Pancreas (tissue), 10 donors: ENCODE data around the gene ZBTB7C. TPM values are rescaled to one million over a fixed set of nuclear protein-coding genes. Genes with fewer than 3 reads are reported as not detected.

Experiments used
- ATAC-seq, 4 donors: fragments of 200-7000 bp; cut with Tn5 transposase; one replicate each; pipeline versions ENCODE4 v1.8.0 to v1.9.1; 2020; ENCODE audit warnings: mild to moderate bottlenecking in 4 of 4, moderate library complexity in 4 of 4
- DNase-seq, 6 donors: peaks; one replicate each; pipeline ENCODE4 v3.0.0-alpha.2; 2020
- FAIRE-seq: peaks from 2 replicates; lab custom pipeline; 2012; peaks lifted over from hg19 to GRCh38; lab: Jason Lieb, UNC
- H3K27ac ChIP-seq, 4 donors: fragments of 200-600 bp; sonication (generic); 1 replicate in 3 of 4; 2 replicates in 1 of 4; pipeline versions ENCODE4 v1.5.0 to v1.8.0; 2020
- H3K27me3 ChIP-seq, 4 donors: fragments of 200-600 bp; one replicate each; pipeline ENCODE4 v1.8.0; 2021
- H3K36me3 ChIP-seq, 3 donors: fragments of 200-600 bp; sonication (generic) in 1 of 3; one replicate each; pipeline versions ENCODE4 v1.5.0 to v1.8.0; 2020 to 2021
- H3K4me1 ChIP-seq, 3 donors: fragments of 200-600 bp; one replicate each; pipeline ENCODE4 v1.8.0; 2021
- H3K4me3 ChIP-seq, 4 donors: fragments of 200-600 bp; sonication (generic) in 2 of 4; one replicate each; pipeline versions ENCODE4 v1.5.0 to v1.8.0; 2020 to 2021
- H3K9me3 ChIP-seq, 4 donors: fragments of 200-600 bp; one replicate each; pipeline ENCODE4 v1.8.0; 2021
- WGBS, 2 donors: extraction: QIAGEN DNeasy Blood & Tissue Kit; methylation state at CpG; one replicate each; pipeline ENCODE4 v1.1.7; 2013; 5-methylcytosine and 5-hydroxymethylcytosine counted together
- intact Hi-C, 3 donors: fragments of 100-400 bp; cut with DNase I; formaldehyde crosslinking; loops; one replicate each; pipeline versions ENCODE4 v1.11.1 to v1.14.2; 2022
- polyA plus RNA-seq, 2 donors: library from polyadenylated mRNA; stranded (reverse); fragments of 200-250 nt; gene quantifications; one replicate each; pipeline ENCODE4 v1.2.3, GENCODE V29; 2013
- total RNA-seq, 6 donors: library from RNA; stranded (reverse); fragmentation: NEBNext Ultra II Directional in 4 of 6; extraction: Animal tissue kit (Norgen Biotek cat#: 25700) in 4 of 6; gene quantifications; one replicate each; pipeline versions ENCODE4 v1.2.1 to v1.2.4, GENCODE V29; 2021 to 2023
- TF ChIP-seq, protein P1 (sequence below), 4 donors: fragments of 200-600 bp; sonication (generic) in 3 of 4; IDR thresholded peaks; one replicate each; pipeline versions ENCODE4 v1.5.0 to v1.8.0; 2021; ENCODE audit warnings: antibody characterized with exemption in 4 of 4
- donor health status: healthy with polysubstance abuse.
- donor health status: DM: no; HTN: no; CAD: no; lungs with moderate emphysema.
- donor health status: DM: no; HTN: no; CAD: no.
- donor health status: control.
- donor health status: control.
- donor health status: Bipolar disorder and iron deficiency.
- donor health status: DM: yes; HTN: yes; CAD: no.
- donor health status: DM: no; HTN: no; CAD: no.
- donor health status: DM: no; HTN: no; CAD: no.
- donor health status: DM: yes; HTN: yes; CAD: no.

The ZBTB7C gene
- total and polyA plus RNA-seq, 8 donors: 0.35 to 1.7 (median 0.91) TPM

DNA sequence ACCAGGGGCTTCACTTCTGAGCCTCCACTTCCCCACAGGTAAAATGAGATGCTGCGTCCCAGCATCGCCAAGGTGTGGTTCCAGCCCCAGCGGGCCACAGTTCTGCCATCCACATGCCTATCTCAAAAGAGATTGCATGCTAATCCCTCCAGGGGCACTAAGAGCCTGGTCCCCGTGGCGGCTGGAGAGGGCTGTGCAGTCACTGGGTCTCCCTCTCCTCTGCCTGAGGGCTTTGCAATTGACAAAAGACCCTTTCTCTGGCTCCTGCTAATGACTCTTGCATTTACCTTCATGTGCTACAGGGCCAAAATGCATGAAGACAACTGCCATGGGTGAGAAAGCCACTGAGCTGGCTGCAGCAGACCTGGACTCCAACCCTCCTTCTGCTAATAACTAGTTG lies 18.5 kb downstream of the ZBTB7C start:
- intact Hi-C loops: no loop called here
- no peaks in the 10 kb centered on the region for H3K36me3 ChIP-seq
- WGBS, 2 donors: 75 to 94% methylated on average over 5 of the region's 5 CpGs
- TF ChIP-seq, protein P1, sequence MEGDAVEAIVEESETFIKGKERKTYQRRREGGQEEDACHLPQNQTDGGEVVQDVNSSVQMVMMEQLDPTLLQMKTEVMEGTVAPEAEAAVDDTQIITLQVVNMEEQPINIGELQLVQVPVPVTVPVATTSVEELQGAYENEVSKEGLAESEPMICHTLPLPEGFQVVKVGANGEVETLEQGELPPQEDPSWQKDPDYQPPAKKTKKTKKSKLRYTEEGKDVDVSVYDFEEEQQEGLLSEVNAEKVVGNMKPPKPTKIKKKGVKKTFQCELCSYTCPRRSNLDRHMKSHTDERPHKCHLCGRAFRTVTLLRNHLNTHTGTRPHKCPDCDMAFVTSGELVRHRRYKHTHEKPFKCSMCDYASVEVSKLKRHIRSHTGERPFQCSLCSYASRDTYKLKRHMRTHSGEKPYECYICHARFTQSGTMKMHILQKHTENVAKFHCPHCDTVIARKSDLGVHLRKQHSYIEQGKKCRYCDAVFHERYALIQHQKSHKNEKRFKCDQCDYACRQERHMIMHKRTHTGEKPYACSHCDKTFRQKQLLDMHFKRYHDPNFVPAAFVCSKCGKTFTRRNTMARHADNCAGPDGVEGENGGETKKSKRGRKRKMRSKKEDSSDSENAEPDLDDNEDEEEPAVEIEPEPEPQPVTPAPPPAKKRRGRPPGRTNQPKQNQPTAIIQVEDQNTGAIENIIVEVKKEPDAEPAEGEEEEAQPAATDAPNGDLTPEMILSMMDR (IDR thresholded peaks at IDR 0.05): no peak
- no peak for DNase-seq
- no peak overlapping the region for H3K4me3 ChIP-seq
- H3K9me3 ChIP-seq: no peaks in the 10 kb centered on the region
- FAIRE-seq: no peak
- no peak overlapping the region for H3K27ac ChIP-seq
- no peak for ATAC-seq
- no peaks in the 10 kb centered on the region for H3K4me1 ChIP-seq
- H3K27me3 ChIP-seq: no peaks in the 10 kb centered on the region

DNA sequence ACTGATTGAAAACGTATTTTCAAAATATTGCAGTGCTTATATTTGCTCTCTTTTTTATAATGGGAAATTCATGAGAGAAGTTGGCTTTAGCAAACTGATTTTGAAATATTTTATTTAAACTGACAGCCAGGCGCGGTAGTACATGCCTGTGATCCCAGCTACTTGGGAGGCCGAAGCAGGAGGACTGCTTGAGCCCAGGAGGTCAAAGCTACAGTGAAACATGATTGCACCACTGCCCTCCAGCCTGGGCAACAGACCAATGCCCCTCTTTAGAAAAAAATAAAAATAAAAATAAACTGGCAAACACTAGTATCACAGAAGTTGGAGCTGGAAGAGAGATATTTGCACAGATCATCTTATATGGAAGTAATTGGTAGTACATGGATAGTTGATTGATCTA lies 20.7 kb downstream of the ZBTB7C start:
- Histone ChIP-seq H3K9me3 (no peaks in the 10 kb centered on the region), H3K4me1 (no peaks in the 10 kb centered on the region), H3K27ac (no peak overlapping the region), H3K36me3 (no peaks in the 10 kb centered on the region), H3K4me3 (no peak overlapping the region), H3K27me3 (no peaks in the 10 kb centered on the region)
- FAIRE-seq (no peak), DNase-seq (no peak), ATAC-seq (no peak)
- 73 to 77% methylated on average over 4 of the region's 4 CpGs for WGBS, 2 donors
- intact Hi-C loops: no loop called here
- TF ChIP-seq, protein P1 (IDR thresholded peaks at IDR 0.05): no peak

DNA sequence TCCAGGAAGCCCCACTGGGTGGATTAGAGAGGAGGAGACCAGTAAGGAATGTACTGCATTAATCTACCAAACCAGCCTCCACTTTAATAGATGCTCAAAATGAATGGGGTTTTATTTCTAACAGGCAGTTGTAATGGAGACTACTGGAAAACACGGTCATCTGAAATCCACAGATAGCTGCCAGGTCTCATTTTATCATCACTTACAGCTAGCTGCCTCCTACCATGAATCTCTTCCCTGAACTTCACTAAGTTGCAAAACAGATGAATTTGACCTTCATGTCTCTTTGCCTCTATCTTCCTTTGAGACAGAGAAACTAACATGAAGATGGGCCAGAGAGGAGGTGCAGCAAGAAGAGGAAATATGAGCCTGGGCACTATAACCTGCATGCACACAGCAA lies 21.9 kb downstream of the ZBTB7C start:
- TF ChIP-seq, protein P1 (IDR thresholded peaks at IDR 0.05): no peak
- intact Hi-C loops: no loop called here
- no peak for FAIRE-seq
- H3K36me3 ChIP-seq: no peaks in the 10 kb centered on the region
- H3K9me3 ChIP-seq: no peaks in the 10 kb centered on the region
- no peaks in the 10 kb centered on the region for H3K4me1 ChIP-seq
- no peaks in the 10 kb centered on the region for H3K27me3 ChIP-seq
- 32 to 74% methylated on average over 1 of the region's 1 CpG for WGBS, 2 donors
- no peak for DNase-seq
- H3K27ac ChIP-seq: no peak overlapping the region
- ATAC-seq: no peak
- no peak overlapping the region for H3K4me3 ChIP-seq

DNA sequence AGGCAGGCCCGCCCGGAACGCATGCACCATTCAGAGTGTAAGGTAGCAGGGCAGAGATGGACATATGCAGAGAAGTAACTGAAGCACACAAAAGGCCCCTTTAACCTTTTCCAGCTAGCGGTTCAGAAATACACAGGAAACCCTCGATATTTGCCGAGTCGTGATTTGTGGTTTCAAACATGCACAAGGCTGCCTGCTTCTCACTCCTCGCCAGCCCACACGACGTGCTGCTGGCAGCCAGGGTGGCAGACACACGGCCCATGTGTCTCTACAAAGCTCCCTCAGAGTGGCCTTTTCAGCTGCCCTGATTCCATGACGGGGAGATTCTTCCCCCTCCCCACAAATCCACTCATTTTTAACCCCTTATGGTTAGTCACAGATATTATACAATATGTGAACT lies 23.6 kb downstream of the ZBTB7C start:
- Histone ChIP-seq H3K27me3 (no peaks in the 10 kb centered on the region), H3K27ac (no peak overlapping the region), H3K4me3 (no peak overlapping the region), H3K9me3 (no peaks in the 10 kb centered on the region), H3K4me1 (no peaks in the 10 kb centered on the region), H3K36me3 (no peaks in the 10 kb centered on the region)
- 71 to 81% methylated on average over 12 of the region's 12 CpGs for WGBS, 2 donors
- no peak for DNase-seq
- ATAC-seq: no peak
- FAIRE-seq: no peak
- intact Hi-C loops: no loop called here
- TF ChIP-seq, protein P1 (IDR thresholded peaks at IDR 0.05): no peak

DNA sequence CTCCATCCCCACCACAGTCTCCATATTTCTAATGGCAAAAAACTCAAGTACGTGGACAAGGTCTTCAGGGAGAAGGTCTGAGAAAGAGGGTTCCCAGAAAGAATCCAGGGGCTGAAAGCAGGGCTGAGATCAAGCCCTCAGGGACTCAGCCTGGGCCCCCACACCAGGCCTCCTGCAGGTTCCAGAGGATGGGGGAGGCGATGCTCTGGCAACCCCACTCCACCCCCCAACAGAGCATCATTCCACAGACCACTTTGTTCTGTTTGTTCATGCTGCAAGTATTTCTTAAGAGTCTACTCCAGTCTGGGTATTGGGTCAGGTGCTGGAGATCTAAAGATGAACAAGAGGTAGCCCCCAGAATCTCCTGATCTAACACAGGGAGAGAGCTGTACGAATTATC lies 32.2 kb downstream of the ZBTB7C start:
- FAIRE-seq (no peak), DNase-seq (no peak), ATAC-seq (no peak)
- Histone ChIP-seq H3K4me3 (no peak overlapping the region), H3K36me3 (no peaks in the 10 kb centered on the region), H3K4me1 (no peaks in the 10 kb centered on the region), H3K27ac (no peak overlapping the region), H3K9me3 (no peaks in the 10 kb centered on the region), H3K27me3 (no peaks in the 10 kb centered on the region)
- WGBS, 2 donors: 43 to 83% methylated on average over 3 of the region's 3 CpGs
- TF ChIP-seq, protein P1 (IDR thresholded peaks at IDR 0.05): no peak
- intact Hi-C loops: no loop called here
